ENCODE data around the gene PAX7.

DNA sequence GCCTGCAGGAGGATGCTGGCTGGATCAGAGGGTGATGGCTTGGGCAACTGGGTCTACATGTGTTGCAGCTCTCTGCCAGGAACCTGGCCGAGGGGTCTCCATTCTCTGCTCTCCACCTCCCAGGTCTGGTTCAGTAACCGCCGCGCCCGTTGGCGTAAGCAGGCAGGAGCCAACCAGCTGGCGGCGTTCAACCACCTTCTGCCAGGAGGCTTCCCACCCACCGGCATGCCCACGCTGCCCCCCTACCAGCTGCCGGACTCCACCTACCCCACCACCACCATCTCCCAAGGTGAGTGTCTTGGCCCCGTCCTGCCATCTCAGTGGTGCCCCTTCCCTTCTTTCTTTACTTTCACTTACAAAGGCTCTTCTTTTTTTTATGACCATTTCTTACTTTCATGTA is 69.9 kb downstream of the PAX7 start:
- TF ChIP-seq, protein P1, sequence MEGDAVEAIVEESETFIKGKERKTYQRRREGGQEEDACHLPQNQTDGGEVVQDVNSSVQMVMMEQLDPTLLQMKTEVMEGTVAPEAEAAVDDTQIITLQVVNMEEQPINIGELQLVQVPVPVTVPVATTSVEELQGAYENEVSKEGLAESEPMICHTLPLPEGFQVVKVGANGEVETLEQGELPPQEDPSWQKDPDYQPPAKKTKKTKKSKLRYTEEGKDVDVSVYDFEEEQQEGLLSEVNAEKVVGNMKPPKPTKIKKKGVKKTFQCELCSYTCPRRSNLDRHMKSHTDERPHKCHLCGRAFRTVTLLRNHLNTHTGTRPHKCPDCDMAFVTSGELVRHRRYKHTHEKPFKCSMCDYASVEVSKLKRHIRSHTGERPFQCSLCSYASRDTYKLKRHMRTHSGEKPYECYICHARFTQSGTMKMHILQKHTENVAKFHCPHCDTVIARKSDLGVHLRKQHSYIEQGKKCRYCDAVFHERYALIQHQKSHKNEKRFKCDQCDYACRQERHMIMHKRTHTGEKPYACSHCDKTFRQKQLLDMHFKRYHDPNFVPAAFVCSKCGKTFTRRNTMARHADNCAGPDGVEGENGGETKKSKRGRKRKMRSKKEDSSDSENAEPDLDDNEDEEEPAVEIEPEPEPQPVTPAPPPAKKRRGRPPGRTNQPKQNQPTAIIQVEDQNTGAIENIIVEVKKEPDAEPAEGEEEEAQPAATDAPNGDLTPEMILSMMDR (conservative IDR thresholded peaks at IDR 0.05; ENCODE audit: low read depth in 2 of 2) = no peak
- TF ChIP-seq EZH2 (IDR thresholded peaks at IDR 0.05; ENCODE audit: low read depth, unreplicated experiment) = no peak
- TF ChIP-seq, protein P2, sequence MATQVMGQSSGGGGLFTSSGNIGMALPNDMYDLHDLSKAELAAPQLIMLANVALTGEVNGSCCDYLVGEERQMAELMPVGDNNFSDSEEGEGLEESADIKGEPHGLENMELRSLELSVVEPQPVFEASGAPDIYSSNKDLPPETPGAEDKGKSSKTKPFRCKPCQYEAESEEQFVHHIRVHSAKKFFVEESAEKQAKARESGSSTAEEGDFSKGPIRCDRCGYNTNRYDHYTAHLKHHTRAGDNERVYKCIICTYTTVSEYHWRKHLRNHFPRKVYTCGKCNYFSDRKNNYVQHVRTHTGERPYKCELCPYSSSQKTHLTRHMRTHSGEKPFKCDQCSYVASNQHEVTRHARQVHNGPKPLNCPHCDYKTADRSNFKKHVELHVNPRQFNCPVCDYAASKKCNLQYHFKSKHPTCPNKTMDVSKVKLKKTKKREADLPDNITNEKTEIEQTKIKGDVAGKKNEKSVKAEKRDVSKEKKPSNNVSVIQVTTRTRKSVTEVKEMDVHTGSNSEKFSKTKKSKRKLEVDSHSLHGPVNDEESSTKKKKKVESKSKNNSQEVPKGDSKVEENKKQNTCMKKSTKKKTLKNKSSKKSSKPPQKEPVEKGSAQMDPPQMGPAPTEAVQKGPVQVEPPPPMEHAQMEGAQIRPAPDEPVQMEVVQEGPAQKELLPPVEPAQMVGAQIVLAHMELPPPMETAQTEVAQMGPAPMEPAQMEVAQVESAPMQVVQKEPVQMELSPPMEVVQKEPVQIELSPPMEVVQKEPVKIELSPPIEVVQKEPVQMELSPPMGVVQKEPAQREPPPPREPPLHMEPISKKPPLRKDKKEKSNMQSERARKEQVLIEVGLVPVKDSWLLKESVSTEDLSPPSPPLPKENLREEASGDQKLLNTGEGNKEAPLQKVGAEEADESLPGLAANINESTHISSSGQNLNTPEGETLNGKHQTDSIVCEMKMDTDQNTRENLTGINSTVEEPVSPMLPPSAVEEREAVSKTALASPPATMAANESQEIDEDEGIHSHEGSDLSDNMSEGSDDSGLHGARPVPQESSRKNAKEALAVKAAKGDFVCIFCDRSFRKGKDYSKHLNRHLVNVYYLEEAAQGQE (IDR thresholded peaks at IDR 0.05; ENCODE audit: unreplicated experiment) = no peak
- TF ChIP-seq POLR2AphosphoS5 (IDR thresholded peaks at IDR 0.05; ENCODE audit: low read depth) = no peak
- no peak for TF ChIP-seq CREB1 (CRISPR knock-in tag; IDR thresholded peaks at IDR 0.05; ENCODE audit: low read depth)
- TF ChIP-seq JUNB (IDR thresholded peaks at IDR 0.05; ENCODE audit: unreplicated experiment) = no peak
- no peak for TF ChIP-seq EZH2phosphoT487 (IDR thresholded peaks at IDR 0.05; ENCODE audit: unreplicated experiment)
- no peak for TF ChIP-seq STAT1 (IDR thresholded peaks at IDR 0.05; ENCODE audit: unreplicated experiment)
